LNCAP (cell line): Measurements from ENCODE around the gene CALR.
A peak's percentile ranks its signal among the peaks of the same experiment; 100 is the strongest.

ENCODE experiments used
- CTCF ChIP-seq: fragments of 450-650 bp; IDR thresholded peaks from 2 replicates; pipeline ENCODE4 v1.5.1; 2017; ENCODE audit warnings: mild to moderate bottlenecking

Gene CALR

DNA sequence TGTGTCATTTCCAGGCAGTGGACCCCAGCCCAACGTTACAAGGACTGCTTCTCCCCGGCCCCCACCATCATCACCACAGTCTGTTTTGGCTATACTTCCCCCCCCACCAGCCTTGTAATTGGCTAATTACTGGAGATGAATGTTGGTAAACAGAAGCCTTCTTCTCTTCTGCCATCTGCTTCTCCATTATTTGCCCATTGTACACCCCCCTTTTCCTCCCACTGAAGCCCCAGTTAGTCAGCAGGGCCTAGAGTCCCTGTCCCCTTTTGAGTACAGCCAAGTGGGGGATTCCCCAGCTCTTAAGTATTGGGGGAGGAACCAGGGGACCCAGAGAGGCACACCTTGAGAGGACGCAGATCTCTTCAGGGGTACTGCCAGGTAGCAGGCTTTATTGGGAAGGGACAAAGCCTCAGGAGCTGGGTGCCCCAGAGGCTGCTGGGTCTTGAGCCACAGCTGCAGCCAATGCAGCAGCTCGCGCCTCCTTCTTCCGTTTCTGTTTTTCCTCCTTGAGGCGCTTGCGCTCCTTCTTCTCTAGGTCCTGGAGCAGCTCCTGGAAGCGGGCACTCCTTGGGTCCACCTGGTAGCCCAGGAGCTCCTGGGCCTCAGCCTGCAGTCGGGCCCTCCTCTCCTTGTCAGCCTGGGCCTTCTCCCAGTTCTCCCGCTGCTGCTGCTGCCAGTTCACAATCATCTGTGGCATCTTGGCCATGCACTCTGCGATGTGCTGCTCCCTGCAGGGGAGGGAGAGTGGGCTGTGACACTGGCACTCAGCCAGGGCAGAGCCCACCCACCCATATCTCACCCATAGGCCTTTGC, 15.6 kb downstream of the CALR start:
- no peak for TF ChIP-seq CTCF

DNA sequence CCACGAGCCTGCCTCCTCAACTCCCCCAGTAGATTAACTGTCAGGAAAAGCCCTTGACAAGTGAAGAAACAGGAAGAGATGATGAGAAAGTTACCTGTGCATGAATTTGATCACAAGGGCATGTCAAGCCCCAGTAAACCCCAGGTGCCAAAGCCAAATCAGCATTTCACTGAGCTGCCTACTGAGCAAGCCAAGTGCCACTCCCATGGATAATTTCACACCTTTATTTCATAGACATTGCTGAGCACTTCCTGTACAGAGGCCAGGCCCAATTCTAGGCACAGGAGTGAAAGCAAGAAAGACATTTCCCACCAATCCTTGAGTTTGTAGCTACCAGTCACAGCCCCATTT, 16.2 kb downstream of the CALR start:
- no peak for TF ChIP-seq CTCF

- no peak for TF ChIP-seq CTCF
These were observed 17.6 kb downstream of the CALR start for GRCh38 chr19:12955996-12956395.

DNA sequence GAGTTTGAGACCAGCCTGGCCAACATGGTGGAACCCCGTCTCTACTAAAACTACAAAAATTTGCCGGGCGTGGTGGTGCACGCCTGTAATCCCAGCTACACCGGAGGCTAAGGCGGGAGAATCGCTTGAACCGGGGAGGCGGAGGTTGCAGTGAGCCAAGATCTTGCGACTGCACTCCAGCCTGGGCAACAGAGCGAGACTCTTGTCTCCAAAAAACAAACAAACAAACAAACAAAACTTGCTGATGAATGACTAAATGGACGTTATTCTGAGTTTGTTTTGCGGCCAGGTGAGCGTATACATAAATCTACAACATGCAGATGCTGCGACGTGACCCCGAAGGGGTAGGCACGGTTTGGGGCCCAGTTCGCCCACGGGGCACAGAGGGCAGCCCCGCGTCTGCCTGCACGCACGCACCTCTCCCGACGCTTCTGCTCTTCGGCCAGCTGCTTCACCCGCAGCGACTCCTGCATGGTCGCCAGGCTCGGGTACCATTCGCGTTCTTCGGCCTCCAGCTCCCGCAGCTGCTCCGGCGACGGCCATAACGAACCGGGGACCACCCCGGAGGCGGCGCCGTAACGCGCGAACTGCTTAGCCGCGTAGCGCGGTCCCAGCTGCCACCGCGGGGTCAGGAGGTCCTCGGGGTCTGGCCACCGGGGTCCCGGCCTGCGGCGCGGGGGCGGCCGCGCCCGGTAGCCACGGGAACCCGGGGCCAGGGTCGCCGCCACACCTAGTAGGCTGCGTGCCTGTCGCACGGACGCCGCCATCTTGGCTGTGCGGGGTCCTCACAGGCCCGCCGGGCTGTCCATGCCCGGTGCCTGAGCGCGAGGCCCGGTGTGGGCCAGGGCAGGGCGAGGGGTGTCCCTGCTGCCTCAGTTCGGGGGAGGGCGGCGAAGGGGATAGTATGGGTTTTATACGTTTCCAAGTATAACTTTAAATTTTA, 18.3 kb downstream of the CALR start, which contains the start of gene GADD45GIP1:
Gene GADD45GIP1 (minus strand): TSS at position 778 of the 943 bp plus-strand sequence. CDS start 11 bp downstream, at position 767.
- no peak for TF ChIP-seq CTCF

GRCh38 chr19:12959481-12959880, 21.1 kb downstream of the CALR start:
- TF ChIP-seq CTCF, result no peak

GRCh38 chr19:12965017-12965811, 26.8 kb downstream of the CALR start:
- peak; percentile 95 for TF ChIP-seq CTCF

GRCh38 chr19:12965812-12966135, 27.4 kb downstream of the CALR start:
- no peak for TF ChIP-seq CTCF
